ENCODE data around the gene DENND11. TPM values are rescaled to one million over a fixed set of nuclear protein-coding genes. Genes with fewer than 3 reads are reported as not detected.

Gene DENND11
- polyA plus RNA-seq, 1 of the 3 experiments (the other 2 are of a cell fraction): 5.5 TPM

DNA sequence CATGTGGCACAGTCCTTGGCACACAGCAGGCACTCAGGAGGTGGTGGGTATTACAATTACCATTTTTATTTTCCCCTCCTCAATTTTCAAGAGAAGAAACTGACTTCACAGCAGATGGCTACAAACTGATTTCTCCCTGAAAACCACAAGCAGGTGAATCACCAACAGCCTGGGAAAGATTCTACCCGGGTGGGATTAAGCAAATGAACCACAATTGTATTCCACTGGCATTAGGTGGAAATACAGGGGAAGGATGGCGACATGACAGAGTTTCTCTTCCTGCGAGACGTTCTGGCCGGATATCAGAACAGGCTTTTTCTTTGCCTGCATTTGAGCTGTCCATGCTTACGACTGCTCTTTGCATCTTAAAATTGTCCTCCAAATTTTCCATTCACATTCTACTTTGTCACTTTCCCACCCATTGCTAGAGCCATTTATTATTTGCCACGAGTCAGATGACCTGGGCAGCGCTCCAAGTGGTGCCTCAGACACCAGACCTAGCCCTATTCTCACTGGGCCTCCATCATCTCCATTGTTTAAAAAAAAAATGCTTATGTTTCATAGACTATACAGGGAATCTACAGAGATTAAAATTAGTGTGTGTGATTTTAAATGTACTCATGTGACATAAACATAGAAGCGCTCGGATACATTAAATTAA is 4.6 kb downstream of the DENND11 start (continued):
- TF ChIP-seq GABPA (IDR thresholded peaks at IDR 0.05; ENCODE audit: low read depth) (no peak), SMC3 (IDR thresholded peaks at IDR 0.05; ENCODE audit: low read depth, low read length) (no peak), EZH2phosphoT487 (IDR thresholded peaks at IDR 0.05; ENCODE audit: borderline replicate concordance, low read depth) (no peak), RCOR1 (IDR thresholded peaks at IDR 0.05; ENCODE audit: low read length) (no peak), YY1 (IDR thresholded peaks at IDR 0.05; ENCODE audit: low read depth) (no peak), SIN3A (IDR thresholded peaks at IDR 0.05; ENCODE audit: borderline replicate concordance, low read depth, low read length) (peak; percentile 22; the same call in 1 of the 2 replicates)
- TF ChIP-seq, protein P1, sequence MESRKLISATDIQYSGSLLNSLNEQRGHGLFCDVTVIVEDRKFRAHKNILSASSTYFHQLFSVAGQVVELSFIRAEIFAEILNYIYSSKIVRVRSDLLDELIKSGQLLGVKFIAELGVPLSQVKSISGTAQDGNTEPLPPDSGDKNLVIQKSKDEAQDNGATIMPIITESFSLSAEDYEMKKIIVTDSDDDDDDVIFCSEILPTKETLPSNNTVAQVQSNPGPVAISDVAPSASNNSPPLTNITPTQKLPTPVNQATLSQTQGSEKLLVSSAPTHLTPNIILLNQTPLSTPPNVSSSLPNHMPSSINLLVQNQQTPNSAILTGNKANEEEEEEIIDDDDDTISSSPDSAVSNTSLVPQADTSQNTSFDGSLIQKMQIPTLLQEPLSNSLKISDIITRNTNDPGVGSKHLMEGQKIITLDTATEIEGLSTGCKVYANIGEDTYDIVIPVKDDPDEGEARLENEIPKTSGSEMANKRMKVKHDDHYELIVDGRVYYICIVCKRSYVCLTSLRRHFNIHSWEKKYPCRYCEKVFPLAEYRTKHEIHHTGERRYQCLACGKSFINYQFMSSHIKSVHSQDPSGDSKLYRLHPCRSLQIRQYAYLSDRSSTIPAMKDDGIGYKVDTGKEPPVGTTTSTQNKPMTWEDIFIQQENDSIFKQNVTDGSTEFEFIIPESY (IDR thresholded peaks at IDR 0.05; ENCODE audit: borderline replicate concordance, low read depth): no peak
- TF ChIP-seq, protein P2, sequence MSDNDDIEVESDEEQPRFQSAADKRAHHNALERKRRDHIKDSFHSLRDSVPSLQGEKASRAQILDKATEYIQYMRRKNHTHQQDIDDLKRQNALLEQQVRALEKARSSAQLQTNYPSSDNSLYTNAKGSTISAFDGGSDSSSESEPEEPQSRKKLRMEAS (IDR thresholded peaks at IDR 0.05; ENCODE audit: low read depth): peak; percentile 30; the same call in 1 of the 2 replicates

DNA sequence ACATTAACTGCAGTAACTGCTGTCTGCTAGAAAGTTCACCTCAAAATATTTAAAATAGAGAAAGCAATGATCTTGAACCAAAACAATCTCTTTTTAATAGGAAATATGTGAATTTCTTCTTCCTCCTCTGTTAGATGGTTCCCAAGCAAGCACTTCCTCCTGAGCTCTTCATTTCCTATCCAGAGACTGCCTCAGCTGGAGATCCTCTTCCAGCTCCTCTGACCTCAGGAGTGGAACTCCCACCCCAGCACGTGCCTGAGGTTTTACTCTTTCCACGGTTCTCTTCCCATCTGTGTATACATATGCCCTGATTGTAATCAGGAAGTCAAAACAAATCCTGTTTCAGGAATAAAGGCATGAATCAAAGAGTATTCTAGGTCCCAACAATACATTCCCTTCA is 5.6 kb downstream of the DENND11 start:
- H3K27ac ChIP-seq (ENCODE audit: low read depth in 2 of 2, low read length in 1 of 2): peak overlapping the region in 1 of 2 experiments; percentile 33; a peak in 1 of 4 replicates
- H3K4me2 ChIP-seq: no peak overlapping the region
- CTCF ChIA-PET: interaction anchor here (0.6 to 1.2 kb wide), 5 partner anchors 18 to 90 kb away, joined by 3 to 5 read pairs (median 4); no protein-coding TSS in a partner anchor
- peaks cover 34% of the 10 kb centered on the region for H4K20me1 ChIP-seq (ENCODE audit: insufficient read depth)
- no peaks in the 10 kb centered on the region for H3K9me3 ChIP-seq
- H3K4me1 ChIP-seq (ENCODE audit: control insufficient read depth in 1 of 2, insufficient read depth in 2 of 2, low read depth in 1 of 2, low read length in 1 of 2): peaks cover 16% of the 10 kb centered on the region in 2 experiments; a peak in 2 of 4 replicates
- POLR2A ChIA-PET: no interaction called here
- DNase-seq: no peak
- H3K36me3 ChIP-seq (replicated peaks in 1 of 2; ENCODE audit: control insufficient read depth in 1 of 2, insufficient read depth in 2 of 2, low read length in 1 of 2): no peaks in the 10 kb centered on the region
- 50% methylated on average over 2 of the region's 2 CpGs for WGBS (ENCODE audit: low lambda C conversion rate)
- no peak overlapping the region for H2AFZ ChIP-seq (ENCODE audit: low read depth)
- H3K9me2 ChIP-seq: no peaks in the 10 kb centered on the region
- peaks cover 5% of the 10 kb centered on the region for H3F3A ChIP-seq (replicated peaks; ENCODE audit: insufficient read depth)
- H3K4me3 ChIP-seq (ENCODE audit: low read depth in 2 of 2, low read length in 1 of 2): no peak overlapping the region
- peaks cover 90% of the 10 kb centered on the region for H3K79me2 ChIP-seq (ENCODE audit: insufficient read depth)
- TF ChIP-seq RFX5 (IDR thresholded peaks at IDR 0.05; ENCODE audit: low read length) (no peak), SIN3A (IDR thresholded peaks at IDR 0.05; ENCODE audit: borderline replicate concordance, low read depth, low read length) (no peak), CHD2 (IDR thresholded peaks at IDR 0.05; ENCODE audit: low read length, partially characterized antibody) (no peak), FOXJ3 (CRISPR knock-in tag; IDR thresholded peaks at IDR 0.05) (no peak), POLR2AphosphoS5 (IDR thresholded peaks at IDR 0.05; ENCODE audit: low read depth, low read length) (no peak), TEAD4 (IDR thresholded peaks at IDR 0.05; ENCODE audit: borderline replicate concordance, insufficient read depth) (no peak), FOXM1 (IDR thresholded peaks at IDR 0.05; ENCODE audit: low read depth) (no peak), NFIC (IDR thresholded peaks at IDR 0.05; ENCODE audit: borderline replicate concordance) (no peak), MEF2A (IDR thresholded peaks at IDR 0.05; ENCODE audit: borderline replicate concordance, low read depth) (no peak), RXRA (IDR thresholded peaks at IDR 0.05; ENCODE audit: borderline replicate concordance, low read depth) (no peak), EP300 (IDR thresholded peaks at IDR 0.05; ENCODE audit: borderline replicate concordance in 1 of 2, low read depth in 1 of 2, low read length in 1 of 2) (no peak), JUND (IDR thresholded peaks at IDR 0.05) (no peak), GATA2 (CRISPR knock-in tag; IDR thresholded peaks at IDR 0.05) (no peak)
- TF ChIP-seq, protein P3, sequence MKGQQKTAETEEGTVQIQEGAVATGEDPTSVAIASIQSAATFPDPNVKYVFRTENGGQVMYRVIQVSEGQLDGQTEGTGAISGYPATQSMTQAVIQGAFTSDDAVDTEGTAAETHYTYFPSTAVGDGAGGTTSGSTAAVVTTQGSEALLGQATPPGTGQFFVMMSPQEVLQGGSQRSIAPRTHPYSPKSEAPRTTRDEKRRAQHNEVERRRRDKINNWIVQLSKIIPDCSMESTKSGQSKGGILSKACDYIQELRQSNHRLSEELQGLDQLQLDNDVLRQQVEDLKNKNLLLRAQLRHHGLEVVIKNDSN (IDR thresholded peaks at IDR 0.05; ENCODE audit: borderline replicate concordance, low read depth): no peak
- TF ChIP-seq, protein P4, sequence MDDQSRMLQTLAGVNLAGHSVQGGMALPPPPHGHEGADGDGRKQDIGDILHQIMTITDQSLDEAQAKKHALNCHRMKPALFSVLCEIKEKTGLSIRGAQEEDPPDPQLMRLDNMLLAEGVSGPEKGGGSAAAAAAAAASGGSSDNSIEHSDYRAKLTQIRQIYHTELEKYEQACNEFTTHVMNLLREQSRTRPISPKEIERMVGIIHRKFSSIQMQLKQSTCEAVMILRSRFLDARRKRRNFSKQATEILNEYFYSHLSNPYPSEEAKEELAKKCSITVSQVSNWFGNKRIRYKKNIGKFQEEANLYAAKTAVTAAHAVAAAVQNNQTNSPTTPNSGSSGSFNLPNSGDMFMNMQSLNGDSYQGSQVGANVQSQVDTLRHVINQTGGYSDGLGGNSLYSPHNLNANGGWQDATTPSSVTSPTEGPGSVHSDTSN (IDR thresholded peaks at IDR 0.05): no peak
- no peaks in the 10 kb centered on the region for H3K27me3 ChIP-seq (ENCODE audit: insufficient read depth)
- no peak overlapping the region for H3K9ac ChIP-seq

All from SK-N-SH (cell line).